HuH-7.5 (cell line): Measurements from ENCODE around the gene KLHL21.
"Not testable (repeated sequence)": the region's sequence is repeated elsewhere in the genome, so short reads cannot be mapped to it uniquely, and the experiment has no call there.

ENCODE experiments used
- DNase-seq: peaks from one replicate; pipeline ENCODE4 v3.0.0; 2011; ENCODE audit warnings: low spot score

The KLHL21 gene, protein sequence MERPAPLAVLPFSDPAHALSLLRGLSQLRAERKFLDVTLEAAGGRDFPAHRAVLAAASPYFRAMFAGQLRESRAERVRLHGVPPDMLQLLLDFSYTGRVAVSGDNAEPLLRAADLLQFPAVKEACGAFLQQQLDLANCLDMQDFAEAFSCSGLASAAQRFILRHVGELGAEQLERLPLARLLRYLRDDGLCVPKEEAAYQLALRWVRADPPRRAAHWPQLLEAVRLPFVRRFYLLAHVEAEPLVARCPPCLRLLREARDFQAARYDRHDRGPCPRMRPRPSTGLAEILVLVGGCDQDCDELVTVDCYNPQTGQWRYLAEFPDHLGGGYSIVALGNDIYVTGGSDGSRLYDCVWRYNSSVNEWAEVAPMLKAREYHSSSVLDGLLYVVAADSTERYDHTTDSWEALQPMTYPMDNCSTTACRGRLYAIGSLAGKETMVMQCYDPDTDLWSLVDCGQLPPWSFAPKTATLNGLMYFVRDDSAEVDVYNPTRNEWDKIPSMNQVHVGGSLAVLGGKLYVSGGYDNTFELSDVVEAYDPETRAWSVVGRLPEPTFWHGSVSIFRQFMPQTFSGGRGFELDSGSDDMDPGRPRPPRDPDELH

DNA sequence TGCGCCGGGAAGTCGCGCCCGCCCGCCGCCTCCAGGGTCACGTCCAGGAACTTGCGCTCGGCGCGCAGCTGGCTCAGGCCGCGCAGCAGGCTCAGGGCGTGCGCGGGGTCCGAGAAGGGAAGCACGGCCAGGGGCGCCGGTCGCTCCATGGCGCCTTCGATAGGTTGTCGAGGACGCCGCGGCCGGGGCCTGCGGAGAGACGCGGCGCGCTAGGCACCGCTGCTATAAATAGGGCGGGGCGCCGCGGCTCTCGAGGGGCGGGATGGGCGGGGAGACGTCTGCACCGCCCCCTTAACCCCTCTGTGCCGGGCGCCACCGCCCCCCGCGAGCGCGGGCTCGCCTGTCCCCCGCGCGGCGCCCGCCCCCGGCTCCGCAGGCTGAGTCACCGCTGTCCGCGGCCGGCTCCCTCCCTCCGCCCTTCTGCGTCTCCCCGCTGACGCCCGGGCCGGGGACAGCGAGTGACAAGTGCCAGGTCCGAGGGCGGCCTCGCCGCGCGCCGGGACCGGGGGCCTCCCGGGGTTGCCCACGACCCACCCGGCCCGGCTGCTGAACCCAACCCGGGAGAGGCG lies at the start of gene KLHL21:
Gene KLHL21, minus strand, starts transcription at position 201 of the 569 bp plus-strand sequence. Its CDS starts 52 bp downstream, at position 149.
- peak; percentile 87 for DNase-seq

DNA sequence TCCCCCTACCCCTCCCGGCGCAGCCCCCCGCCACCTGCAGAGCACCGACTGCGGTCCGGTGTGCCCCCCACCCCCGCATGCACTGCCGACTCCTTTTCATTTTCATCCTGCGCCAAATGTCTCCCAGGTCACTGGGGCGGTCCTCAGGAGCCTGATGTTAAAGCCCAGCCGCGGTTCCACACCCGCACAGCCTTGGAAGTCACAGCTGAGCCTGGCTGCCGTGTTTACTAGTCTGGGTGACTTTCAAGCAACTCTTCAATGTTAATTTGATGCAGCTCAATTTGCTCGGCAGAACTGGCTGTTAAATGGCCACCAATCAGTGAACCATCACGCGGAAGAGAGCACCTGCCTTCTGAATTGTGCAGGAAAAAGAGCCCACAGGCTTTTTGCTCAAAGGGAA lies 49.2 kb upstream of the KLHL21 start:
- no peak for DNase-seq

DNA sequence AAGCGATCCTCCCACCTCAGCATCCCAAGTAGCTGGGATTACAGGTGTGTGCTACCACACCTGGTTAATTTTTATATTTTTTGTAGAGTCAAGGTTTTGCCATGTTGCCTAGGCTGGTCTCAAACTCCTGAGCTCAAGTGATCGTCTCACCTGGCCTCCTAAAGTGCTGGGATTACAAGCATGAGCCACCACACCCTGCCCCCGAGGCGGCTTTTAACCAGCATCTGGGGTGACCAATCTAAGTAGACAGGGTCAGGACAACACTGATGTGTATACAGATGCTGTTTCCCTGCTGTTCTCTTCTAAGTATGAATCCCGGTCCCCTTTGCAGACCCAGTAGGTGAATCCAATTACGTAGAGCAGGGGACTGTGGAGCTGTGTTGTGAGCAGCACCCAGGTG lies 45.9 kb upstream of the KLHL21 start:
- no peak for DNase-seq

DNA sequence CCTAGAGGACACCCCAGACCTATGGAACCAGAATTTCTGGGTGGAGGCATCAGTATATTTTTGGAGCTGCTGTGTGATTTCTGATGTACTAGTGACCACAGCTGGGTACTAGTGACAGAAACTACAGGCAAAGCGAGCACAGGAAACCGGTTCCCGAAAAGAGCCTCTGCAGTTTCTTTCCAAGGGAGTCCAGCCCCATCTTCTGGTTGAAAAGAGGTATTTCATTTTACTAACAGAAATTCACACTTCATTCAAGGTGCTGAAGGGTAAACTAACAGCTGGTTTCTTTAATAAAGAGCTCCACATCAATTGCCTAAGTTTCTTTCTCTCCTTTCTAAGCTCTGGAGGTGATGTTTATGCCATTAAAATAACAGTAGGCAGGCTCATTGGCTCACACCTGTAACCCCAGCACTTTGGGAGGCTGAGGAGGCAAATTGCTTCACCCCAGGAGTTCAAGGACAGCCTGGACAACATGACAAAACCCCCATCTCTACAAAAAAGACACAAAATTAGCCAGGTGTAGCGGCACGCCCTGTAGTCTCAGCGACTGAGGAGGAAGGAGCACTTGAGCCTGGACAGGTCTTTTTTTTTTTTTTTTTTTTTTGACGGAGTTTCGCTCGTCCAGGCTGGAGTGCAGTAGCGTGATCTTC lies 44.0 kb upstream of the KLHL21 start:
- peak; percentile 55 for DNase-seq

DNA sequence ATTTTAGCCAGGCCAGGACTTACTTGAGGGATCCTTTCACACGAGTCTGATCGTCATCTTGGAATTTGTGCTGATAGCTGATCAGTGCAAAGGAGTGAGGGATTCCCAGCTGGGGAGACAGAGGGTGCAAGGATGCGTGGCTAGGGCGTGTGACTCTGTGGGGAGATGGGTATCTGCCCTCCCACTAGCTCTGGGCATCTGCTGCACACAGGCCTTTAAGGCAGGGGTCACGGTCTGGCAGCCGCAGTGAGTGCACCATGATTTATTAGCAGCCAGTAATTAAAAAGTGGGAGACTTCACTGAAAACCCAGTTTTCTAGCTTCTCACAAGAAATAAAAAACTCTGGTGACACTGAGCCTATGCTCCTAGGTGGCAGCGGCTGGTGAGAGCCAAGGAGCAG lies 42.3 kb upstream of the KLHL21 start:
- no peak for DNase-seq

DNA sequence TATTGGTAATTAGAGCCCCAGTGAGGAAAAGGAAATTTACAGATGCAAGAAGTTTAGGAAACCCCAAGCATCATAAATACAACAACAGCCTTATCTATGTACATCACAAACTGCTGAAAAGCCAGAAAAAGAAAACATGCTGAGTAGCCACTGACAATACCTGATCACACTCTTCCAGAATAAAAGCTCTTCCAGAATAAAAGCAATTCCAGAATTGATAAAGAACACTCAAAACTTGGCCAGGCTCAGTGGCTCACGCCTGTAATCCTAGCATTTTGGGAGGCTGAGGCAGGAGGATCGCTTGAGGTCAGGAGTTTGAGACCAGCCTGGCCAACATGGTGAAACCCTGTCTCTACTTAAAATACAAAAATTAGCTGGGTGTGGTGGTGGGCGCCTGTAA lies 38.2 kb upstream of the KLHL21 start:
- not testable (repeated sequence) for DNase-seq

DNA sequence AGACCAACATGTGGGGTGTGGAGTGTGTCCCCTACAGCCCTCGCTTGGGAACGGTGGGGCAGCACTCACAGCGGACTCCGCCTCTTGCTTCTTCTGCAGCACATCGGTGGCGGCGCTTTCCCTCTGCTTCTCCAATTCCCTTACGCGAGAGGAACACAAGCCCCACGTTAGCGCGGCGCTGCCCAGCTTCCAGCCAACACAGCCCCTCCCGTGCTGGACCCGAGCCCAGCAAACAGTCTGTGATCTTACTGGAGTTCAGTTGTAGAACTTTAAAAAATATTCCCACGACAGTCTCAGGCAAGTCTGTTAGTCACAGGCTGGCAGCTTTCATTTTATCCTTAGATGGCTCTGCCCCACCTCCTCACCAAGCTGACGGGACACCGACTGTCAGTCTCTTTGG lies 35.6 kb upstream of the KLHL21 start:
- DNase-seq, result no peak

DNA sequence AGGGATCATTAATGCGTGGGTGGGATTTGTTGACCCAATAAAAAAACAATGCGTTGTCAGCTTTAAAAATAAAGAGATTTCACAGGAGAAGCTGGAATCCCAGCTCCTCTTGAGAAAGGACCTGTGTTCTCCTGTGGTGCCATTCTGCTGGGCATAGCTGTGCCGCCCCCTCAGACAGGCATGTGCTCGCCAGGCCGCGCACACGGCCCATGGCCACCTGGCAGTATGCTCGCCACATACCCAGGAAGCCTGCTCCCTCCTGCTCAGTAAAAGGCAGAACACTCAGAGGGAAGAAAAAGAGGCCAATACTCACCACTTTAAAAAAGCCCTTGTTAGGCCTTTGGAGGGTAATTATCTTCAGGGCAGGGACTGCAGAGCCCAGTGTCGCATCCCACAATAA lies 35.1 kb upstream of the KLHL21 start:
- no peak for DNase-seq

DNA sequence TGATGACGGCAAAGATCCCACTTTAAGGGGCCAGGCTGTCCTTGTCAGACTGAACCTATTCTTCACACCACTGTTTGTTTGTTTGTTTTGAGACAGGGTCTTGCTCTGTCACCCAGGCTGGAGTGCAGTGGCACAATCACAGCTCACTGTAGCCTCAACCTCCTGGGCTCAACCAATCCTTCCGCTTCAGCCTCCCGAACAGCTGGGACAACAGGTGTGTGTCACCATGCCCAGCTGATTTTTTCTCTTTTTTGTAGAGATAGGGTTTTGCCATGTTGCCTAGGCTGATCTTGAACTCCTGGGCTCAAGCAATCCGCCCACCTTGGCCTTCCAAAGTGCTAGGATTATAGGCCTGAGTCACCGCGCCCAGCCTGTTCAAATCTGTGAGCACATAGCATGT lies 34.1 kb upstream of the KLHL21 start:
- not testable (repeated sequence) for DNase-seq

DNA sequence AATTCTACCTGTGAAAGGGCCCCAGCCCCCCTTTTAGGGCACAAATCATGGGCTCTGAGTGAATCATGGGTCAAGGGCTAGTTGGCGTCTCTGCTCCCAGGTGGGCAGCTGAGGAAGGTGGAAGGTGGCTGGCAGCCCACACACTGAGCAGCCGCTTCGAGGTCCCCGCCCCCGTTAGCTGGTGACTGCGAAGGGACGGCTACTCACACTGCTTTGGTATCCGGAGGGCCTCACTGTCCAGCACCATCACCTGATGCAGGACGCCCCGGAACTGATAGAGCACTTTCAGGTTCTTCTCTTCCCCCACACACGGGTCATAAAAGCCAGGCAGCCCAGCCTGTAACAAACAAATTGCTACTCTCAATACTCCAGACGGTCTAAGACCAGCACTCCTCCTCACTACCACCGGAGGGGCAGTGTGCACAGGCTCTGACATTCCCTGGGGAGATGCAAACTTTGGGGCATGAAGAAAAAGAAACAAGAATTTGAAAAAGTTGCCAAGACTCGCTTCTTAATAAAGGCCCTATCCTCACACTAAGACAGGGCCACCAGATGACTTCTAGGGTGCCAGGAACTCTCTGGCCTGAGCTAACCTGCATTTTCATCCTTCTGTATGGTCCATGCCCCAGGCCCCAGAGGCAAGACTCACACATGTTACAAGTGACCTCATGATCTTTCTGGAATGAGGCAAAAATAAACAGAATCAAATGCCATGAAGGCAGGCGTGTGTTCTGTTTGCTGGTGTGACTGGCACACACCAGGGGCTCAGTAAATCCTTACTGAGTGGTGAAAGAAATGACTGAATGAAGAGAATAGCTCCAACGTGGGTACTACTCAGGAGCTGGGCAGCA lies 33.5 kb upstream of the KLHL21 start:
- DNase-seq, result no peak

DNA sequence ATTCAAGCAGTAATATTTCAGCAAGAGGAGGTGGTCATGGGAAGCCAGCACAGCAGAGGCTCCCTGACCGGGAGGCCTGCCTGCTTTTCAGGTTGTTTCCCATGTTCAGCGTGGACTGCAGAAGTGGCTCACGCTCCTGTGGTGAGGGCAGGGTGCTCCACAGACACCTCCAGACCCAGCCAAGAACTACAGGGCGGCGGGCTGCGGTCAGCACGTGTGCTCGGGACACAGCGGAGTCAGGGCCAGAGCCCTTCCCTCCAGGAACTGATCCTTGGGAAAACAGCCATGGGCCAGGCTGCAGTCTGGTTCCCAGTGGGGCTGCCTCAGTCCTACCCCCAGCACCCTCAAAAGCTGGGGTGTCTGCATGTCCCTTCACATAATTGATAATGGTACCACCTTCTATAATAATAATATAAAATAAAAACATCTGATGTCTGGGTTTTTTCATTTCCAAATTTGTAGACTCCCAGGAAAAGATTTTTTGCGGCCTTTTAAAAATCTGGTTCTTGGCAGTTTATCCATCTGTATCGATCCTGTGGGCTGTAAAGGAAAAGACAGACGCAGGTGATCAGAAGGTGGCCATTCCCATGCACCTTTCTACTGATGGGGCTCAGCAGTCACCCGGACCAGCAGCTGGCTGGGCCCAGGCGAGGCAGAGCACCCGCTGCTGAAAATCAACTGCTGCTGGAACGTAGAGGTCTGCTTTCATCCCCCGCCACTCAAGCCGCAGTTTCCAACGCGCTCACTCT lies 32.7 kb upstream of the KLHL21 start:
- no peak for DNase-seq

DNA sequence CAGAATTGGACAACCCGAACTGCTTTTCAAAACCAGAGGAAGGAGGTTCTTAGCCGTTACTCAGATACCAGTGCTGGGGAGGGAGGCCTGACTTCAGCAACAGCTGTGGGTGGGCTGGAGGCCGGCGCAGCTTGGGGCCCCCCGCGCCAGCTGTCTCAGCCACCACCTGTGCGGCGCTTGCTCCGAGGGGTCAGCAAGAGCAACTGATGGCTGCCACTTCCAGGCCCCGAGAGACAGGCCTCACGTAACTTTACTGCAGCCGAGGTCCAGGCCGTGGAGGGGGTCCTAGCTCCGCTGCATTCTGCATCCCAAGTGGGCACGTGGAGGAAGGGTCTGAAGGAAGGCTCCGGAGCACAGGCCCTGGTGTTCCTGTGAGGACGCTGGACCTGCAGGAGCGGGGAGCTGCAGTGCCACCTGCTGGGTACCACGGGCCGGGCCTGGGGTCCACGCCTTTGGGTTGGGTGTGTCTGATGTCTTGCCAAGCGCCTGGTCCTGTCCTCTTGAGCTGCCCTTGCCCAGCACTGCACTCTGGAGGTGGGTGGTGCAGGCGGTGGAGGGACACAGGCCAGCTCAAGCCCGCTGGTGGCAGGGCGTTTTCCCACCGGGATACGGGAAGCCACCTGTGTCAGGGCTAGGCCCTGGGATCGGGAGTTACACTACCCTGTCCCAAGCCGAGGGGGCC lies 31.8 kb upstream of the KLHL21 start:
- DNase-seq, result peak; percentile 71

DNA sequence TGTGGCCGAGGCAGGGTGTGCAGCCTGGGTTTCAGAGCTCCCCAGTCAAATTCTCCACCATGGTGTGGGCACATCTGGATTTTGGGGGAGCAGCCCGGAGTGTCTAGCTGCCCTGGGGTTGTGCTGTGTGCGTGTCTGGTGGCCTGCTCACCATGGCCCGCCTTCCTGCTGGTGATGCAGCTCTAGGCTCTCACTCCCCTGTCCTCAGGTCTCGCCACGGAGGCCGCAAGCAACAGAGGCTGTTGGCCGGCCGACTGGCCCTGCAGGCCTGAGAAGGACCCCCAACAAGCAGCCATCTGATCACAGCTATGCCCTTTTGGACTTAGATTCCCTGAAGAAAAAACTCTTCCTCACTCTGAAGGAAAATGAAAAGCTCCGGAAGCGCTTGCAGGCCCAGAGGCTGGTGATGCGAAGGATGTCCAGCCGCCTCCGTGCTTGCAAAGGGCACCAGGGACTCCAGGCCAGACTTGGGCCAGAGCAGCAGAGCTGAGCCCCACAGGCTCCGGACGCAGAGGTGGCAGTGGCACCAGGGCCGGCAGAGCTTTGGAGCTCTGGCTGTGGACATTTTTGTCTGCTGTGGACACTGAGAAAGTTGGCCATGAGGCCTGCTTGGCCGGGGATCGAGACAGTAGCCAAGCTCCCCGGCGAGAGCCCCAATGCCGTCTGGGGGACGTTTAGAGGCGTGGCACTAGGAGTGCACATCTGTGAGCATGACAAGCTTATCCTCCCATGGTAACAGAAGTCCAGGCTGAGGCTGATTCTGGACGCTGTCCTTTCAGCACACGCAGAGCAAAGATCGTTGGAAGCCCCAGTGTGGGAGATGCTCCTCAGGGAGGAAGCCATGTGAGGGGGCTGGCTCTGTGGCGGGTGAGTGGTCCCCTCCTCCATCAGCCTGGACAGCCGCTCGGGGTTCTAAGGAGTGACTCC lies 30.2 kb upstream of the KLHL21 start:
- DNase-seq, result no peak

DNA sequence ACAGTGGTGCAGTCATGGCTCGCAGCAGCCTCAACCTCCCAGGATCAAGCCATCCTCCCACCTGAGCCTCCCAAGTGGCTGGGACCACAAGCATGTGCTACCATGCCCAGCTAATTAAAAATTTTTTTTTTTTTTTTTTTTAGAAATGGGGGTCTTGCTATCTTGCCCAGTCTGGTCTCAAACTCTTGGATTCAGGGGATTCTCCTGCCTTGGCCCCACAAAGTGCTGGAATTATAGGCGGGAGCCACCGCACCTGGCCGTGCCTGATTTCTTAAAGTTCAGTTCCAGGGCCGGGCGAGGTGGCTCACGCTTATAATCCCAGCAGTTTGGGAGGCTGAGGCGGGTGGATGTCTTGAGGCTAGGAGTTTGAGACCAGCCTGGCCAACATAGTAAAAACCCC lies 28.4 kb upstream of the KLHL21 start:
- no peak for DNase-seq

DNA sequence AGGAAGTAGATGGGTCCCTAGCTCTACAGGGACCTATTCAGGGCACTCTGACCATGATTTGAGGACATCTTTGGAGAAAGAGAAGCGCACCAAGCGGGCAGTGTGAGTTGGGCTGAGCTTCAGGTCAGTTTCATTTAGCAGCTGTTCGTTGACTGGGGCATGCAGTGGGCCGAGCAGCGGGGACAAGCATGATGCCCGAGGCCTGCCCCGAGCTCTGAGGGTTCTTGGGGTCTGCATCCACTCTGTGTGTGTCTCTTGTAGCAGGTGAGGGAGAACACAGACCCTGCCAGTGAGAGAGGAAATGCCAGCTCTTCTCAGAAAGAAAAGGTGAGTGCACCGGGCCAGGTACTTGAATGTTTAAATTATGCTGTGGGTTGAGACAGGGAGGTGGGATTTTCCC lies 27.4 kb upstream of the KLHL21 start:
- DNase-seq, result no peak

DNA sequence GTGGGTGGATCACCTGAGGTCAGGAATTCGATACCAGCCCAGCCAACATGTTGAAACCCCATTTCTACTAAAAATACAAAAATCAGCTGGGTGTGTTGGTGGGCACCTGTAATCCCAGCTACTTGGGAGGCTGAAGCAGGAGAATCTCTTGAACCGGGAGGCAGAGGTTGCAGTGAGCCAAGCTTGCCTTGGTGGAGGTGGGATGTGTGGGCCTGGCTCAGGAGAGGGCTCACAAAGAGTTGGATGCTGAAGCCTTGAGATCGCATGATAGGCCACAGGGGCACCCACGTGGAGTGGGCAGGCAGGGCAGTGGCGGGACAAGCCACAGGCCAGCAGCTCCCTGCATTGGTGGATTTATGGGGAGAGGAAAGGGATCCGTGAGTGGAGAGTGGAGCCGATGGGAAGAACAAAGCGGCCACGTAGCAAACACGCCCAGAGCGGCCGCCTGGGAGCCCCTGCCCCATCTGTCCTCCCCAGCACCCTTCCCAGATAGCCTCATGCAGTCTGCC lies 26.4 kb upstream of the KLHL21 start:
- DNase-seq, result no peak

DNA sequence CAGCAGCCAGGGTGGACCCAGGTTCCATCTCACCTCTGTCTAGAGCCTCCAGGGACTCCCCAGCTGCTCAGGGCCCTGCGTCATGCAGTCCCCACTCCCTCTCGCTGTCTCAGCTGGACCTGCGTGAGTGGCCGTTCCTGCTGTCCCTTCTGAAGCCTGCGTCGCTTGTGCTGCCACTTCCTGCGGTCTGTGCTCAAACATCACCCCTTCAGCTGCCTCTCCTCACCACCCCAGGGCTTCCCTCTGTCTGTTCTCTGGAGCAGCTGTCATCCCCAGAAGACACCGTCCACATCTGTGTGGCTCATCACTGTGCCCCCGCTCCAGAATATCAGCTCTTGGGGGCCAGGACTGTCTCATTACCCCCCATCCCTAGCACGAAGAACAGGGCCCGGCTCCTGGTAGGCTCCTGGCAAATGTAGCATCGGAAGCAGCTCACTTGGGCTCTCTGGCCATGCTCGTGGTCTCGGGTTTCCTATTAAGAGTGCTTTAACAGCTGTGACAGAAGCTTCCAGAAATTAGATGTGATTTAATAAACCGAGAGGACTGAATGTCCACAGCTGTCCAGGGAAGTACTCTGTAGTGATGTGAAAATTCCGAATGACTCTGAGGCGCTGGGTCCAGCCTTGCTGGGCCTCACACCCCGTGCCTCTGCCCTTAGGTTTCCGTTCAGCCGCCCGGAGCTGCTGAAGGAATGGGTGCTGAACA lies 25.3 kb upstream of the KLHL21 start:
- no peak for DNase-seq

DNA sequence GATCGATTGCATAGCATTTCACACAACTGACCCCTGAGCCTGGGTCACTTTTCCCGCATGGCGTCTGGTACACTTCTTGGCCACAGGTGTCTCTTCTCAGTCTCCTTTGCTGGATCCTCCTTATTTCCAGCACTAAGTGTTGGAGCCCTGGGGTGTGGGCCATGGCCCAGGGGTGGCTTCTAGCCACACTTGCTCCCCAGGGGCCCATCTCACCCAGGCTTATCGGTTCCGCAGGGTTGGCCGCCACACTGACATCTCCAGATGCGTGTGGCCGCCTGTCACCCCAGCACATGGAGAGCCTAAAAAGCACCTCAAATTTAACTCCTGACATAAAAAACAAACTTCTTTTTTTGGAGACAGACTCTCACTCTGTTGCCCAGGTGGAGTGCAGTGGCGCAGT lies 24.4 kb upstream of the KLHL21 start:
- DNase-seq, result no peak
